Activated T-cell treated with anti-CD3 and anti-CD28 coated beads, Interleukin-2, amount 50 U/mL, for 24 hours (primary cell): ENCODE results near the gene CCDC167.
A peak's percentile ranks its signal among the peaks of the same experiment; 100 is the strongest.
"Not testable (repeated sequence)": the region's sequence is repeated elsewhere in the genome, so short reads cannot be mapped to it uniquely, and the experiment has no call there.

ENCODE experiments used
- DNase-seq: peaks from one replicate; pipeline ENCODE4 v3.0.0-alpha.2; 2020
- H3K27ac Mint-ChIP-seq: 2 replicates; pipeline ENCODE4 v1.8.0; 2020; ENCODE audit warnings: mild to moderate bottlenecking, mixed read lengths
- H3K27me3 Mint-ChIP-seq: 2 replicates; pipeline ENCODE4 v1.8.0; 2020; ENCODE audit warnings: mixed read lengths
- H3K36me3 Mint-ChIP-seq: 2 replicates; pipeline ENCODE4 v1.8.0; 2020; ENCODE audit warnings: low read depth, mixed read lengths
- H3K4me1 Mint-ChIP-seq: 2 replicates; pipeline ENCODE4 v1.8.0; 2020; ENCODE audit warnings: low read depth, mixed read lengths
- H3K4me3 Mint-ChIP-seq: 2 replicates; pipeline ENCODE4 v1.8.0; 2020; ENCODE audit warnings: mild to moderate bottlenecking, moderate library complexity, mixed read lengths
- H3K9me3 Mint-ChIP-seq: 2 replicates; pipeline ENCODE4 v1.8.0; 2020; ENCODE audit warnings: mixed read lengths

CCDC167 gene

GRCh38 chr6:37507690-37508421 is 8.2 kb upstream of the CCDC167 start:
- H3K4me3 Mint-ChIP-seq, result no peak overlapping the region
- peaks cover 71% of the 10 kb centered on the region for H3K4me1 Mint-ChIP-seq
- peak overlapping the region; percentile 18 for H3K27ac Mint-ChIP-seq
- H3K36me3 Mint-ChIP-seq, result no peaks in the 10 kb centered on the region
- peak; percentile 44 for DNase-seq
- no peaks in the 10 kb centered on the region for H3K9me3 Mint-ChIP-seq
- no peaks in the 10 kb centered on the region for H3K27me3 Mint-ChIP-seq

GRCh38 chr6:37507077-37507476 is 7.4 kb upstream of the CCDC167 start:
- peak; percentile 17 for DNase-seq
- Mint-ChIP-seq H3K36me3 (no peaks in the 10 kb centered on the region), H3K27ac (peak overlapping the region; percentile 63), H3K4me3 (no peak overlapping the region), H3K4me1 (peaks cover 73% of the 10 kb centered on the region), H3K9me3 (no peaks in the 10 kb centered on the region), H3K27me3 (no peaks in the 10 kb centered on the region)

GRCh38 chr6:37506479-37506878 is 6.8 kb upstream of the CCDC167 start:
- Mint-ChIP-seq H3K27me3 (no peaks in the 10 kb centered on the region), H3K4me1 (peaks cover 73% of the 10 kb centered on the region), H3K27ac (peak overlapping the region; percentile 63), H3K9me3 (no peaks in the 10 kb centered on the region), H3K36me3 (no peaks in the 10 kb centered on the region), H3K4me3 (no peak overlapping the region)
- DNase-seq, result no peak

GRCh38 chr6:37504024-37504423 is 4.3 kb upstream of the CCDC167 start:
- no peak for DNase-seq
- Mint-ChIP-seq H3K27ac (peak overlapping the region; percentile 56), H3K4me1 (peaks cover 89% of the 10 kb centered on the region), H3K4me3 (no peak overlapping the region), H3K9me3 (peaks cover 3% of the 10 kb centered on the region), H3K27me3 (no peaks in the 10 kb centered on the region), H3K36me3 (peaks cover 7% of the 10 kb centered on the region)

GRCh38 chr6:37503309-37503965 is 3.7 kb upstream of the CCDC167 start:
- peaks cover 90% of the 10 kb centered on the region for H3K4me1 Mint-ChIP-seq
- peak overlapping the region; percentile 92 for H3K27ac Mint-ChIP-seq
- H3K36me3 Mint-ChIP-seq, result peaks cover 8% of the 10 kb centered on the region
- DNase-seq, result no peak
- no peak overlapping the region for H3K4me3 Mint-ChIP-seq
- no peaks in the 10 kb centered on the region for H3K27me3 Mint-ChIP-seq
- peaks cover 3% of the 10 kb centered on the region for H3K9me3 Mint-ChIP-seq

- Mint-ChIP-seq H3K4me3 (peak overlapping the region; percentile 46), H3K36me3 (peaks cover 8% of the 10 kb centered on the region), H3K27ac (peak overlapping the region; percentile 92), H3K9me3 (peaks cover 3% of the 10 kb centered on the region), H3K4me1 (peaks cover 90% of the 10 kb centered on the region), H3K27me3 (no peaks in the 10 kb centered on the region)
- DNase-seq, result no peak
Measured at GRCh38 chr6:37502703-37503291, 3.1 kb upstream of the CCDC167 start.

- peak overlapping the region; percentile 46 for H3K4me3 Mint-ChIP-seq
- peaks cover 94% of the 10 kb centered on the region for H3K4me1 Mint-ChIP-seq
Measured at GRCh38 chr6:37501632-37502491, 2.2 kb upstream of the CCDC167 start.

GRCh38 chr6:37500904-37501303 is 1.2 kb upstream of the CCDC167 start:
- peaks cover 97% of the 10 kb centered on the region for H3K4me1 Mint-ChIP-seq
- H3K27ac Mint-ChIP-seq, result peak overlapping the region; percentile 47
- peaks cover 14% of the 10 kb centered on the region for H3K36me3 Mint-ChIP-seq
- not testable (repeated sequence) for H3K9me3 Mint-ChIP-seq, H3K27me3 Mint-ChIP-seq, DNase-seq, H3K4me3 Mint-ChIP-seq

More at GRCh38 chr6:37501632-37502491, 2.2 kb upstream of the CCDC167 start:
- peak overlapping the region; percentile 92 for H3K27ac Mint-ChIP-seq
- no peaks in the 10 kb centered on the region for H3K27me3 Mint-ChIP-seq
- peaks cover 11% of the 10 kb centered on the region for H3K36me3 Mint-ChIP-seq
- DNase-seq, result no peak
- peaks cover 3% of the 10 kb centered on the region for H3K9me3 Mint-ChIP-seq

- H3K36me3 Mint-ChIP-seq, result peaks cover 18% of the 10 kb centered on the region
- H3K27me3 Mint-ChIP-seq, result no peaks in the 10 kb centered on the region
- peaks cover 3% of the 10 kb centered on the region for H3K9me3 Mint-ChIP-seq
- DNase-seq, result no peak
- H3K27ac Mint-ChIP-seq, result peak overlapping the region; percentile 99
- peaks cover 97% of the 10 kb centered on the region for H3K4me1 Mint-ChIP-seq
- H3K4me3 Mint-ChIP-seq, result peak overlapping the region; percentile 95
Measured at GRCh38 chr6:37500294-37500608, 558 bp upstream of the CCDC167 start.

- DNase-seq, result no peak
- Mint-ChIP-seq H3K4me1 (peaks cover 96% of the 10 kb centered on the region), H3K36me3 (peaks cover 32% of the 10 kb centered on the region), H3K4me3 (peak overlapping the region; percentile 95), H3K27ac (peak overlapping the region; percentile 56), H3K9me3 (peaks cover 3% of the 10 kb centered on the region), H3K27me3 (no peaks in the 10 kb centered on the region)
Measured at GRCh38 chr6:37496951-37497885, 2.5 kb downstream of the CCDC167 start.

GRCh38 chr6:37495244-37495934 is 4.3 kb downstream of the CCDC167 start:
- no peaks in the 10 kb centered on the region for H3K9me3 Mint-ChIP-seq
- peak; percentile 66 for DNase-seq
- H3K4me3 Mint-ChIP-seq, result peak overlapping the region; percentile 36
- peak overlapping the region; percentile 92 for H3K27ac Mint-ChIP-seq
- no peaks in the 10 kb centered on the region for H3K27me3 Mint-ChIP-seq
- H3K4me1 Mint-ChIP-seq, result peaks cover 97% of the 10 kb centered on the region
- H3K36me3 Mint-ChIP-seq, result peaks cover 32% of the 10 kb centered on the region

GRCh38 chr6:37493661-37493995 is 6.1 kb downstream of the CCDC167 start:
- Mint-ChIP-seq H3K36me3 (peaks cover 30% of the 10 kb centered on the region), H3K27me3 (no peaks in the 10 kb centered on the region), H3K27ac (peak overlapping the region; percentile 88)

GRCh38 chr6:37492991-37493660 is 6.6 kb downstream of the CCDC167 start:
- H3K27me3 Mint-ChIP-seq, result no peaks in the 10 kb centered on the region
- H3K4me1 Mint-ChIP-seq, result peaks cover 97% of the 10 kb centered on the region
- no peaks in the 10 kb centered on the region for H3K9me3 Mint-ChIP-seq
- no peak overlapping the region for H3K4me3 Mint-ChIP-seq
- no peak for DNase-seq
- H3K27ac Mint-ChIP-seq, result peak overlapping the region; percentile 88
- peaks cover 35% of the 10 kb centered on the region for H3K36me3 Mint-ChIP-seq

More at GRCh38 chr6:37493661-37493995, 6.1 kb downstream of the CCDC167 start:
- Mint-ChIP-seq H3K9me3 (no peaks in the 10 kb centered on the region), H3K4me1 (peaks cover 97% of the 10 kb centered on the region), H3K4me3 (peak overlapping the region; percentile 25)
- DNase-seq, result no peak
